ENCODE measurements around the gene WWP2.
"Not testable (repeated sequence)": the region's sequence is repeated elsewhere in the genome, so short reads cannot be mapped to it uniquely, and the experiment has no call there.

The WWP2 gene

GRCh38 chr16:69745232-69745612, 16.9 kb upstream of the WWP2 start:
- Histone ChIP-seq H3K9ac (no peak overlapping the region), H4K20me1 (peaks cover 86% of the 10 kb centered on the region), H3K27me3 (no peaks in the 10 kb centered on the region), H3K4me1 (no peaks in the 10 kb centered on the region), H3K36me3 (peaks cover 100% of the 10 kb centered on the region), H3K4me2 (no peak overlapping the region), H3K27ac (no peak overlapping the region), H3K9me3 (no peaks in the 10 kb centered on the region), H3K4me3 (no peak overlapping the region)
- no peak for TF ChIP-seq Cebpa-rat (IDR thresholded peaks at IDR 0.05)

- Histone ChIP-seq H3K9ac (no peak overlapping the region), H3K27ac (no peak overlapping the region), H3K27me3 (no peaks in the 10 kb centered on the region), H4K20me1 (peaks cover 92% of the 10 kb centered on the region), H3K4me2 (no peak overlapping the region), H3K4me1 (no peaks in the 10 kb centered on the region), H3K4me3 (no peak overlapping the region), H3K36me3 (peaks cover 100% of the 10 kb centered on the region), H3K9me3 (no peaks in the 10 kb centered on the region)
- TF ChIP-seq Cebpa-rat (IDR thresholded peaks at IDR 0.05) = no peak
Measured at GRCh38 chr16:69745959-69746358, 16.2 kb upstream of the WWP2 start.

- Histone ChIP-seq H4K20me1 (peaks cover 90% of the 10 kb centered on the region), H3K36me3 (peaks cover 100% of the 10 kb centered on the region), H3K9ac (no peak overlapping the region), H3K4me3 (no peak overlapping the region), H3K4me1 (no peaks in the 10 kb centered on the region), H3K4me2 (no peak overlapping the region), H3K27me3 (no peaks in the 10 kb centered on the region), H3K27ac (no peak overlapping the region), H3K9me3 (no peaks in the 10 kb centered on the region)
- no peak for TF ChIP-seq Cebpa-rat (IDR thresholded peaks at IDR 0.05)
Measured at GRCh38 chr16:69747115-69747514, 15.0 kb upstream of the WWP2 start.

GRCh38 chr16:69748694-69749345, 13.3 kb upstream of the WWP2 start:
- TF ChIP-seq Cebpa-rat (IDR thresholded peaks at IDR 0.05) = no peak
- Histone ChIP-seq H3K27ac (no peak overlapping the region), H3K36me3 (peaks cover 93% of the 10 kb centered on the region), H3K4me3 (no peak overlapping the region), H4K20me1 (peaks cover 82% of the 10 kb centered on the region), H3K9ac (no peak overlapping the region), H3K4me1 (peaks cover 15% of the 10 kb centered on the region), H3K9me3 (no peaks in the 10 kb centered on the region), H3K4me2 (no peak overlapping the region), H3K27me3 (no peaks in the 10 kb centered on the region)

GRCh38 chr16:69754143-69754468, 8.0 kb upstream of the WWP2 start:
- no peaks in the 10 kb centered on the region for H3K9me3 ChIP-seq
- H3K9ac ChIP-seq = peak overlapping the region; percentile 96
- H4K20me1 ChIP-seq = peaks cover 30% of the 10 kb centered on the region
- H3K36me3 ChIP-seq = peaks cover 40% of the 10 kb centered on the region
- peak overlapping the region; percentile 88 for H3K4me3 ChIP-seq
- H3K27me3 ChIP-seq = no peaks in the 10 kb centered on the region
- peaks cover 22% of the 10 kb centered on the region for H3K4me1 ChIP-seq
- peak overlapping the region; percentile 92 for H3K4me2 ChIP-seq
- peak overlapping the region; percentile 92 for H3K27ac ChIP-seq
- TF ChIP-seq Cebpa-rat (IDR thresholded peaks at IDR 0.05) = no peak

GRCh38 chr16:69754469-69755310, 7.4 kb upstream of the WWP2 start, which contains the start of gene NOB1:
Gene NOB1 (minus strand): TSS chr16:69754926. CDS start chr16:69754910, 16 bp downstream.
- peaks cover 30% of the 10 kb centered on the region for H4K20me1 ChIP-seq
- H3K4me3 ChIP-seq = peak within 1 kb of the TSS; percentile 88
- H3K4me2 ChIP-seq = peak within 1 kb of the TSS; percentile 92
- H3K36me3 ChIP-seq = peaks cover 34% of the 10 kb centered on the region
- no peaks in the 10 kb centered on the region for H3K27me3 ChIP-seq
- H3K4me1 ChIP-seq = peaks cover 22% of the 10 kb centered on the region
- H3K27ac ChIP-seq = peak within 1 kb of the TSS; percentile 92
- no peaks in the 10 kb centered on the region for H3K9me3 ChIP-seq
- peak within 1 kb of the TSS; percentile 96 for H3K9ac ChIP-seq
- no peak for TF ChIP-seq Cebpa-rat (IDR thresholded peaks at IDR 0.05)

GRCh38 chr16:69756705-69757104, 5.4 kb upstream of the WWP2 start:
- peaks cover 14% of the 10 kb centered on the region for H3K36me3 ChIP-seq
- no peak overlapping the region for H3K4me3 ChIP-seq
- H3K4me1 ChIP-seq = peaks cover 29% of the 10 kb centered on the region
- H3K27ac ChIP-seq = no peak overlapping the region
- H3K9ac ChIP-seq = no peak overlapping the region
- TF ChIP-seq Cebpa-rat (IDR thresholded peaks at IDR 0.05) = no peak
- H3K27me3 ChIP-seq = no peaks in the 10 kb centered on the region
- no peaks in the 10 kb centered on the region for H3K9me3 ChIP-seq
- H3K4me2 ChIP-seq = no peak overlapping the region
- peaks cover 11% of the 10 kb centered on the region; the same call in 1 of the 2 replicates for H4K20me1 ChIP-seq

GRCh38 chr16:69757375-69757774, 4.8 kb upstream of the WWP2 start:
- H3K4me1 ChIP-seq = peaks cover 32% of the 10 kb centered on the region
- H3K4me2 ChIP-seq, H3K27me3 ChIP-seq, H3K9me3 ChIP-seq, H3K36me3 ChIP-seq, H3K9ac ChIP-seq, H3K27ac ChIP-seq, H3K4me3 ChIP-seq, H4K20me1 ChIP-seq: not testable (repeated sequence)

- Histone ChIP-seq H4K20me1 (peaks cover 23% of the 10 kb centered on the region), H3K9ac (peak overlapping the region; percentile 90), H3K9me3 (no peaks in the 10 kb centered on the region), H3K36me3 (no peaks in the 10 kb centered on the region), H3K27ac (peak overlapping the region; percentile 86), H3K4me2 (peak overlapping the region; percentile 91), H3K27me3 (no peaks in the 10 kb centered on the region), H3K4me1 (peaks cover 26% of the 10 kb centered on the region), H3K4me3 (peak overlapping the region; percentile 94)
- no peak for TF ChIP-seq Cebpa-rat (IDR thresholded peaks at IDR 0.05)
Measured at GRCh38 chr16:69762814-69763598, 874 bp downstream of the WWP2 start.

GRCh38 chr16:69763599-69763942, 1.4 kb downstream of the WWP2 start:
- Histone ChIP-seq H3K4me3 (peak overlapping the region; percentile 94), H3K9me3 (no peaks in the 10 kb centered on the region), H3K4me2 (peak overlapping the region; percentile 91), H3K27ac (no peak overlapping the region), H3K27me3 (no peaks in the 10 kb centered on the region), H4K20me1 (peaks cover 27% of the 10 kb centered on the region), H3K36me3 (no peaks in the 10 kb centered on the region), H3K4me1 (peaks cover 26% of the 10 kb centered on the region), H3K9ac (peak overlapping the region; percentile 90; the same call in 1 of the 2 replicates)
- no peak for TF ChIP-seq Cebpa-rat (IDR thresholded peaks at IDR 0.05)

Data from BLaER1 (cell line).